Daoy (cell line): Measurements from ENCODE around the gene ZFYVE28. TPM values are rescaled to one million over a fixed set of nuclear protein-coding genes. Genes with fewer than 3 reads are reported as not detected.

Experiments
- total RNA-seq: library from RNA; depleted of rRNA; stranded (reverse); fragments of >200 nt; shearing (Covaris generic); gene quantifications from 2 replicates; pipeline ENCODE4 v1.2.3, GENCODE V29; 2014; rRNA removed

Gene ZFYVE28
- total RNA-seq, 1 experiment from 2014 or later, result 0.97 TPM

Other genes with a start within 250 kb of the ZFYVE28 start
- 13.4 and 29.3 TPM in 2 replicates for gene HAUS3, start 176.5 kb downstream of the ZFYVE28 start, total RNA-seq
- 0.54 and 1.4 TPM in 2 replicates for gene POLN, start 176.5 kb downstream of the ZFYVE28 start, total RNA-seq
- gene MXD4, start 156.5 kb downstream of the ZFYVE28 start, total RNA-seq, result 5.8 and 7.5 TPM in 2 replicates
- not detected in 2 replicates for gene CFAP99, start 310 bp upstream of the ZFYVE28 start, total RNA-seq
- 89.0 and 137 TPM in 2 replicates for gene RNF4, start 50.5 kb upstream of the ZFYVE28 start, total RNA-seq
- 11.1 and 19.1 TPM in 2 replicates for gene FAM193A, start 118.0 kb upstream of the ZFYVE28 start, total RNA-seq